CD4-positive, alpha-beta memory T cell (primary cell): Measurements from ENCODE around the gene FHAD1. TPM values are rescaled to one million over a fixed set of nuclear protein-coding genes. Genes with fewer than 3 reads are reported as not detected.

Experiments used
- polyA plus RNA-seq, 2 donors: library from polyadenylated mRNA; unstranded; fragments of 300-500 nt; fragmentation: Illumina TruSeq; gene quantifications; one replicate each; pipeline ENCODE4 v1.2.3, GENCODE V29; 2021
- total RNA-seq, 2 experiments: library from RNA; stranded (reverse); gene quantifications; one replicate each; pipeline ENCODE4 v1.2.3, GENCODE V29; 2021

The FHAD1 gene
- total and polyA plus RNA-seq, 4 experiments from 2014 or later, result 0.03 TPM; not detected in 3

Other genes starting within 250 kb of the FHAD1 start
- under 1 TPM; 0.47 to 0.61 TPM for gene TMEM51, start 93.5 kb upstream of the FHAD1 start, total RNA-seq
- not detected for gene TMEM51, start 93.5 kb upstream of the FHAD1 start, polyA plus RNA-seq
- 10 to 100 TPM; 46.4 to 50.3 TPM for gene EFHD2, start 162.7 kb downstream of the FHAD1 start, total RNA-seq
- 10 to 100 TPM; 58.4 to 66.7 TPM for gene EFHD2, start 162.7 kb downstream of the FHAD1 start, polyA plus RNA-seq
- gene CTRC, start 191.2 kb downstream of the FHAD1 start, total RNA-seq, result under 1 TPM in 1 of 2 experiments, not detected in 1; 0.17 TPM
- gene CTRC, start 191.2 kb downstream of the FHAD1 start, polyA plus RNA-seq, result not detected
- gene CELA2A, start 209.5 kb downstream of the FHAD1 start, total RNA-seq, result not detected
- not detected for gene CELA2A, start 209.5 kb downstream of the FHAD1 start, polyA plus RNA-seq
- not detected for gene CELA2B, start 228.9 kb downstream of the FHAD1 start, total RNA-seq
- not detected for gene CELA2B, start 228.9 kb downstream of the FHAD1 start, polyA plus RNA-seq